Ovary (tissue), 9 donors: ENCODE data around the gene TASP1. TPM values are rescaled to one million over a fixed set of nuclear protein-coding genes. Genes with fewer than 3 reads are reported as not detected.

ENCODE experiments used
- DNase-seq, 5 donors: peaks; one replicate each; pipeline ENCODE4 v3.0.0-alpha.2; 2019 to 2020
- H3K27ac ChIP-seq, 2 donors: fragments of 200-600 bp; one replicate each; pipeline versions ENCODE4 v1.5.1 to v1.8.0; 2019 to 2022
- H3K27me3 ChIP-seq: fragments of 200-600 bp; one replicate; pipeline ENCODE4 v1.8.0; 2022
- H3K36me3 ChIP-seq: fragments of 200-600 bp; sonication (generic); one replicate; pipeline ENCODE4 v1.5.1; 2019
- H3K4me1 ChIP-seq: one replicate; pipeline ENCODE4 v1.8.1; 2013; ENCODE audit warnings: mild to moderate bottlenecking, moderate library complexity; ENCODE audit not compliant: insufficient read depth
- H3K4me3 ChIP-seq: fragments of 200-600 bp; sonication (generic); one replicate; pipeline ENCODE4 v1.5.1; 2017
- H3K9me3 ChIP-seq, 2 donors: fragments of 200-600 bp in 1 of 2; sonication (generic) in 1 of 2; one replicate each; pipeline versions ENCODE4 v1.5.1 to v1.8.1; 2013 to 2019; ENCODE audit warnings: mild to moderate bottlenecking in 1 of 2, moderate library complexity in 1 of 2
- CTCF ChIP-seq, 3 donors: fragments of 450-650 bp in 2 of 3; fragments of 200-600 bp in 1 of 3; IDR thresholded peaks; one replicate each; pipeline versions ENCODE4 v1.5.1 to v1.8.0; 2016 to 2022; ENCODE audit warnings: antibody characterized with exemption in 3 of 3, mild to moderate bottlenecking in 1 of 3
- EP300 ChIP-seq: sonication (generic); formaldehyde crosslinking; IDR thresholded peaks from one replicate; pipeline ENCODE4 v1.6.1; 2017; ENCODE audit warnings: antibody characterized with exemption
- POLR2A ChIP-seq: fragments of 450-650 bp; IDR thresholded peaks from one replicate; pipeline ENCODE4 v1.6.1; 2017; ENCODE audit warnings: antibody characterized with exemption, mild to moderate bottlenecking, moderate library complexity
- WGBS, 3 donors: extraction: QIAGEN DNeasy Blood & Tissue Kit in 1 of 3; methylation state at CpG; one replicate each; pipeline versions ENCODE4 v1.1.5 to v1.1.7; 2013 to 2017; 5-methylcytosine and 5-hydroxymethylcytosine counted together
- intact Hi-C, 4 donors: fragments of 100-400 bp; cut with DNase I; formaldehyde crosslinking; loops; one replicate each; pipeline versions ENCODE4 v1.11.0 to v1.15.1; 2022 to 2023
- polyA plus RNA-seq, 2 donors: library from polyadenylated mRNA; stranded (reverse); fragments of 200-250 nt in 1 of 2; fragments of 350-450 nt in 1 of 2; fragmentation: Illumina TruSeq in 1 of 2; extraction: RNeasy Lipid Tissue Mini Kit (QIAGEN cat#74804) in 1 of 2; gene quantifications; one replicate each; pipeline ENCODE4 v1.2.3, GENCODE V29; 2013 to 2014
- total RNA-seq, 7 donors: library from RNA; depleted of rRNA in 2 of 7; stranded (reverse); fragments of >200 nt in 2 of 7; fragmentation: NEBNext Ultra II Directional in 3 of 7; extraction: Animal tissue kit (Norgen Biotek cat#: 25700) in 3 of 7; gene quantifications; one replicate each; pipeline versions ENCODE4 v1.1.0 to v1.2.4, GENCODE V29; 2016 to 2023
- donor health status: DM: no; HTN: no; CAD: no; lungs with moderate emphysema.
- donor health status: DM: no; HTN: no; CAD: no.
- donor health status: Bipolar disorder and iron deficiency.
- donor health status: DM: yes; HTN: yes; CAD: no.
- donor health status: DM: no; HTN: no; CAD: no.
- donor health status: DM: yes; HTN: yes; CAD: no.

Gene TASP1
- total and polyA plus RNA-seq, 9 donors: 6.4 to 16.5 (median 13.2) TPM

GRCh38 chr20:13447385-13448180, 191.1 kb downstream of the TASP1 start:
- Histone ChIP-seq H3K27ac (no peak overlapping the region), H3K4me3 (no peak overlapping the region), H3K36me3 (no peaks in the 10 kb centered on the region), H3K9me3 (no peaks in the 10 kb centered on the region), H3K4me1 (no peaks in the 10 kb centered on the region), H3K27me3 (no peaks in the 10 kb centered on the region)
- intact Hi-C loops: no loop called here
- TF ChIP-seq CTCF (IDR thresholded peaks at IDR 0.05) (no peak), POLR2A (no peak), EP300 (no peak)
- no peak for DNase-seq

- no peaks in the 10 kb centered on the region for H3K27me3 ChIP-seq
- TF ChIP-seq EP300 (no peak), CTCF (IDR thresholded peaks at IDR 0.05) (no peak)
- H3K4me1 ChIP-seq: no peaks in the 10 kb centered on the region
- intact Hi-C loops: no loop called here
- WGBS, 3 donors: 82 to 91% (median 85%) methylated on average over 2 of the region's 2 CpGs
- no peak for DNase-seq
- no peak overlapping the region for H3K4me3 ChIP-seq
- no peak overlapping the region for H3K27ac ChIP-seq
- H3K36me3 ChIP-seq: no peaks in the 10 kb centered on the region
- peaks cover 0 to 6% of the 10 kb centered on the region in 2 donors for H3K9me3 ChIP-seq
Measured at GRCh38 chr20:13443690-13444089, 195.0 kb downstream of the TASP1 start.

GRCh38 chr20:13442986-13443385, 195.7 kb downstream of the TASP1 start:
- TF ChIP-seq CTCF (IDR thresholded peaks at IDR 0.05): no peak
- no peak for TF ChIP-seq EP300
- TF ChIP-seq POLR2A: no peak
- Histone ChIP-seq H3K27me3 (no peaks in the 10 kb centered on the region), H3K36me3 (no peaks in the 10 kb centered on the region), H3K4me1 (no peaks in the 10 kb centered on the region), H3K27ac (no peak overlapping the region), H3K9me3 (peaks cover 0 to 6% of the 10 kb centered on the region in 2 donors), H3K4me3 (no peak overlapping the region)
- intact Hi-C loops: no loop called here
- no peak for DNase-seq
- 94 to 100% (median 99%) methylated on average over 1 of the region's 1 CpG for WGBS, 3 donors

- no peak overlapping the region for H3K27ac ChIP-seq
- no peaks in the 10 kb centered on the region for H3K27me3 ChIP-seq
- TF ChIP-seq EP300: no peak
- H3K9me3 ChIP-seq: peaks cover 0 to 6% of the 10 kb centered on the region in 2 donors
- H3K4me3 ChIP-seq: no peak overlapping the region
- no peaks in the 10 kb centered on the region for H3K36me3 ChIP-seq
- DNase-seq: no peak
- no peaks in the 10 kb centered on the region for H3K4me1 ChIP-seq
- intact Hi-C loops: no loop called here
Measured at GRCh38 chr20:13441388-13441787, 197.3 kb downstream of the TASP1 start.

GRCh38 chr20:13436530-13436929, 202.2 kb downstream of the TASP1 start:
- no peak for DNase-seq
- no peaks in the 10 kb centered on the region for H3K36me3 ChIP-seq
- H3K9me3 ChIP-seq: peaks cover 0 to 6% of the 10 kb centered on the region in 2 donors
- no peaks in the 10 kb centered on the region for H3K27me3 ChIP-seq
- no peaks in the 10 kb centered on the region for H3K4me1 ChIP-seq
- intact Hi-C loops: no loop called here
- TF ChIP-seq CTCF (IDR thresholded peaks at IDR 0.05) (no peak), POLR2A (no peak), EP300 (no peak)
- no peak overlapping the region for H3K4me3 ChIP-seq
- H3K27ac ChIP-seq: no peak overlapping the region
- 87 to 91% (median 90%) methylated on average over 7 of the region's 7 CpGs for WGBS, 3 donors
